CD4-positive, alpha-beta T cell treated with Interleukin-15 for 1 hour (primary cell): ENCODE measurements around the gene HNF4A.
"Not testable (repeated sequence)": the region's sequence is repeated elsewhere in the genome, so short reads cannot be mapped to it uniquely, and the experiment has no call there.

Source experiments
- DNase-seq: peaks from one replicate; pipeline ENCODE4 v3.0.0-alpha.2; 2020

HNF4A gene

DNA sequence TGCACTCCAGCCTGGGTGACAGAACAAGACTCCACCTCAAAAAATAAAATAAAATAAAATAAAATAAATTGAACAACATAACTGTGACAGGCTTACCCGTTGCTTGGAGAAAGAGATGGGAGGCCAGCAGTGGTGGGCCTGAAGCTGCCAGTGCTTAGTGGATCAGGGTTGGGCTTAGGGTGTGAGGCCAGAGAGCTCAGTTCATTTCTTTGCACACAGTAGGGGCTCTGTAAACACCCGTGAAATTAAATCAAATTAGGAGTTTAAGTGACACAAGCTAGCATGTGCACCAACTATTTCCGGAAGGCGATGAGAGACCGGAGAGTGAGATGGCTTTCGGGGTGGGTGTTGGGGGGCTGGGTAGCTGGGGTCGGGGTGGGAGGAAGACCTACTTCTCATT lies 94.4 kb downstream of the HNF4A start:
- DNase-seq = no peak

GRCh38 chr20:44450281-44450889 lies 94.9 kb downstream of the HNF4A start:
- no peak for DNase-seq

GRCh38 chr20:44450903-44451450 lies 95.5 kb downstream of the HNF4A start:
- no peak for DNase-seq

DNA sequence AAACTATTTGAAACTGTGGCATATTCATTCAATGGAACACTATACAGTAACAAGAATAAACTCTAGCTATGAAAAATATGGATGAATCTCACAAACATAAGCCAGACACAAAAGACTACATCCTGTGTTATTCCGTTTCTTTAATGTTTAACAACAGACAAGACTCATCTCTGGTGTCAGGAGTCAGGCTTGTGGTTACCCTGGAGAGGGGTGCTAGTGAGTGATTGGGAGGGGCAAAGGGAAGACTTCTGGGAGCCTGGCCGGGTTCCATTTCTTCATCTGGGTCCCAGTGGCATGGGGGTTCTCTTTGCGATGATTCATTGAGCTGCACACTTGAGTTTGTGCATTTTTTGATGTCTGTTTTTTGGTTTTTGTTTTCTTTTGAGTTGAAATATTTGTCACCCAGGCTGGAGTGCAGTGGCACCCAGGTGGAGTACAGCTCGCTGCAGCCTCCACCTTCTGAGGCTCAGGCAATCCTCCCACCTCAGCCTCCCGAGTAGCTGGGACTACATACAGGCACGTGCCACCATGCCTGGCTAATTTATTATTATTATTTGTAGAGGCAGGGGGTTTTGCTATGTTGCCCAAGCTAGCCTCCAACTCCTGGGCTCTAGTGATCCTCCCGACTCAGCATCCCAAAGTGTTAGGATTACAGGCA lies 98.9 kb downstream of the HNF4A start:
- no peak for DNase-seq

DNA sequence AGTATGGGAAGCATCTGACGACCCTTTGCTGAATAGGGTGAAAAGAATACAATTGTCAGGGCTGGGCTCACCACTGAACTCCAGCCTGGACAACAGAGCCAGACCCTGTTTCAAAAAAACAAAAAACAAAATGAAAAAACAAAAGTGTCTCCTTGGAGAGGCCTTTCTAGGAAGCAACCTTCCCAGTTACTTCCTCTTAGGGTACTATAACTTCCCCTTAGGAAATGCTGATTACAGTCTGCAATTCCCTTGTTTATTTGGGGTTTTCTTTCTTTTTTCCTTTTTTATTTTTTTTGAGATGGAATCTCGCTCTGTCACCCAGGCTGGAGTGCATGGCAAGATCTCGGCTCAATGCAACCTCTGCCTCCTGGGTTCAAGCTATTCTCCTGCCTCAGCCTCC lies 99.6 kb downstream of the HNF4A start:
- DNase-seq = no peak

GRCh38 chr20:44456611-44457010 lies 101.1 kb downstream of the HNF4A start:
- no peak for DNase-seq

DNA sequence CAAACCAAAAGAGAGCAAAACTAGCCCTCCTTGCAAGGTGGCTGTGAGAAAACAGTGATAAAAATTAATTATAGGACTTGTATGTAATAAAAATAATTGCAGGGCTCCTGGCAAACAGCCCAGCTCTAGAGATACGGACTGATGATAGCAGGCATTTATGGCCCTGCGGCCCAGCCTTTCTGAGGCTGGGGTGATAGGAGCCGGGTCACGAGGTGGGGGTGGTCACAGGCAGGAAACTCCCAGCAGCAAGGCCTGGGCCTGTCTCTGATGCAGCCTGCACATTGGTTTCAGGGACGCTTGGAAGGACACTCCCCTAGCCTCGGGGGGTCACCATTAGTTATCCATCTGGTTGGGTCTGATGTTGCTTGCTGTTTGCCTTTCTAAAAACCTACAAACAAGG lies 101.5 kb downstream of the HNF4A start:
- DNase-seq = no peak

- DNase-seq = no peak
Observed at GRCh38 chr20:44459271-44459670, 103.8 kb downstream of the HNF4A start.

DNA sequence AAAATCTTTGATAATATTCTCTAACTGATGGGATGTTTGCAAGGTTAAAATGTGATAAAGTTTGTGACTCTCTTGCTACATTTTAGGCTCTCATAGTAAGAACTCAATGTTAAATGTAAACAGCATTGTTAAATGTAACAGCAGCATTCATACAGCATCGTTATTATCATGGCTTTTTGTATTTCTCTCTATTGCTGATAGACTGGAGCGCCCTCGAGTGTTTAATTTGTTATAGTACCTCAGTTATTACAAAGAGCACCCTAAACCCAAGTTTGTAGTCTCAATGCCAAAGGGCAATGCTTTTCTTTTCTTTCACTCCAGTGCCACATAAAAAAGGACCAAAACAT lies 105.3 kb downstream of the HNF4A start:
- no peak for DNase-seq

DNA sequence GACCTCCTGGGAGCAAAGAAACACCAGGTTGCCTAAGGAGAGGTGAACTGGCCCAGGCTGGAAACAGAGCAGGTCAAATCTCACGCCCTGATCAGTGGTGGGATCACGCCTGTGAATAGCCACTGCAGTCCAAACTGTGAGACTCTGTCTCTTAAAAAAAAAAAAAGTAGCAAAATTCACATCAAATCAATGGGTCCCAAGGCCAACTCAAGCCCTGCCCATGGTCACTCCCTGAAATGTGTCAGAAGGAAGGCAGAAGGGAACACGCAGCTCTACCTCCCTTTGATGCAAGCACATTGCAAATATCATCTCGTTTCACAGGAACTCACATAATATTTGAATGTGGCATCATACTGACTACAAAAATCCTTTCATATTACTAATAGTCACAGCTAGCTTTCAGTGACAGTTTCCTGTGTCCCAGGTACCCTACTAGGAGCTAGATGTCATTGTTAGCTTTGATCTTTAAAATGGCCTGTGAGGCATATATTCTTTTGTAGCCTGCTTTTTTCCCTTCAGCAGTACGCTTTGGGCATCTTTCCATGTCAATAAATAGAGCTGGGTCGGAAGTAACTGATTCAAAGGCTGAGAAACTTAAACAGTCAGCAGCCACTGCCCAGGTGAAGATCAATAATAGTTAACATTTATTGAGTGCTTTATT lies 105.8 kb downstream of the HNF4A start:
- no peak for DNase-seq

- DNase-seq = no peak
Observed at GRCh38 chr20:44461803-44462174, 106.3 kb downstream of the HNF4A start.

GRCh38 chr20:44463466-44463865 lies 108.0 kb downstream of the HNF4A start:
- DNase-seq = no peak

DNA sequence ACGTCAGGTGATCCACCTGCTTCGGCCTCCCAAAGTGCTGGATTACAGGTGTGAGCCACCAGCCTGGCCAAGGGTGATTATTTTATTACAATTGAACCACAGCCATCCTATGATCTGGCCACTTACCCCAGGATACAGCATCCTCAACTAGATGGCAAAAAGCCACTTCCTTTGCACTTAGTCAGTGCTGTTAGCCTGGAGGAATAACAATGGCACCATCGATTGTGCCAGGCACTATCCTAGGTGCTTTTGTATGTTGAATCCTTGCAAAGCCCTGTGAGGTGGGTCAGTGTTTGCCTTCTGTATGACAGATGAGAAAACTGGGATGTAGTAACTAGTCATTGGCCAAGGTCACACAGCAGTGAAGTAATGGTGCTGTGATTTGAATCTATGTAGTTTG lies 109.0 kb downstream of the HNF4A start:
- DNase-seq = no peak

GRCh38 chr20:44465001-44465560 lies 109.6 kb downstream of the HNF4A start:
- no peak for DNase-seq

- no peak for DNase-seq
Observed at GRCh38 chr20:44467289-44467883, 111.9 kb downstream of the HNF4A start.

DNA sequence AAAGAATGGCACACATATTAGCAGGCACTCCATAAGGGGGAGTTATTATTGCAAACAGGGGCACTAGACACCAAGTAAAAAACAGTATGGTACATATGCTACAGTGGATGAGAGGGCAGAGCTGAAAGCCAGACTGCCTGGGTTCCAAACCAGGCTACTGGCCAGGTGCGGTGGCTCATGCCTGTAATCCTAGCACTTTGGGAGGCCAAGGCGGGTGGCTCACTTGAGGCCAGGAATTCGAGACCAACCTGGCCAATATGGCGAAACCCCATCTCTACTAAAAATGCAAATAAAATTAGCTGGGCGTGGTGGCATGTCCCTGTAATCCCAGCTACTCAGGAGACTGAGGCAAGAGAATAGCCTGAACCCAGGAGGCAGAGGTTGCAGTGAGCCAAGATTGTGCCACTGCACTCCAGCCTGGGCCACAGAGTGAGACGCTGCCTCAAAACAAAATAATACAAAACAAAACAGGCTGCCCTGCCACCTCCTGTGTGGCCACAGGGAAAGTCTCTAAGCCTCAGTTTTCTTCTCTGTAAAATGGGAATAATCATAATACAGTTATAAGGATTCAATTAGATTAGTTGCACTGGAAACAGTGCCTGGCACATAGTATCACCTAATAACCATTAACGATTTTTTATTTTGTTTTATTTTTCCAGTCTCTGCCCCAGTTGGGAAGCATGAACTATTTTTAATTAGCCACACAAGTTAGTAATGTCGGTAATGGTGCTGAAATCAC lies 112.7 kb downstream of the HNF4A start:
- DNase-seq = no peak

GRCh38 chr20:44470327-44470726 lies 114.8 kb downstream of the HNF4A start:
- no peak for DNase-seq

- no peak for DNase-seq
Observed at GRCh38 chr20:44471481-44471882, 116.0 kb downstream of the HNF4A start.

DNA sequence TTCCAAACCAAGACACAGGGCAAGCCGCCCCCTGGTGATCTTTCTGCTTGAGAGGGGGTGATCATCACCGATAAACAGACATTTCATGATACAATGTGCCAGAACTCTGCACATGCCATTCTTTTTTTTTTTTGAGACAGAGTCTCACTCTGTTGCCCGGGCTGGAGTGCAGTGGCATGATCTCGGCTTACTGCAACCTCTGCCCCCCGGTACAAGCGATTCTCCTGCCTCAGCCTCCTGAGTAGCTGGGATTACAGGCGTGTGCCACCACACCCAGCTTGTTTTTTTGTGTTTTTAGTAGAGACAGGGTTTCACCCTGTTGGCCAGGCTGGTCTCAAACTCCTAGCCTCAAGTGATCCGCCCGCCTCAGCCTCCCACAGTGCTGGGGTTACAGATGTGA lies 116.8 kb downstream of the HNF4A start:
- DNase-seq = not testable (repeated sequence)

DNA sequence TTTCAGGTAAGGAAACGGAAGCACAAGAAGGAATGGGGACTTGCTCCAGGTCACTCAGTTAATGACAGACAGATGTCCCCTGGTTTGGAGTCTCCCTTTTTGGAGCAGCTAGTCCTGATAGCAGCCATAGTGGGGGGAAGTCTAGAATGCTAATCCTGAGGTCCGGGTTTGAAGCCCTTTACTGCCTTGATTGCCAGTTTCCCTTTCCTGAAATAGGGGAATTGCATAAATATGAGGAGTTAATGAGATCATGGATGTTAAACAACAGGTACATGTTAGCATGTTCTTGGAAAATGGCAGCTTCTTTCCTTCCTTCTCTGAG lies 119.8 kb downstream of the HNF4A start:
- no peak for DNase-seq

- peak; percentile 89 for DNase-seq
Observed at GRCh38 chr20:44475694-44476560, 120.4 kb downstream of the HNF4A start, which contains the start of gene TTPAL. Gene TTPAL (plus strand): TSS chr20:44475874. CDS start chr20:44480000, 4,126 bp downstream.

DNA sequence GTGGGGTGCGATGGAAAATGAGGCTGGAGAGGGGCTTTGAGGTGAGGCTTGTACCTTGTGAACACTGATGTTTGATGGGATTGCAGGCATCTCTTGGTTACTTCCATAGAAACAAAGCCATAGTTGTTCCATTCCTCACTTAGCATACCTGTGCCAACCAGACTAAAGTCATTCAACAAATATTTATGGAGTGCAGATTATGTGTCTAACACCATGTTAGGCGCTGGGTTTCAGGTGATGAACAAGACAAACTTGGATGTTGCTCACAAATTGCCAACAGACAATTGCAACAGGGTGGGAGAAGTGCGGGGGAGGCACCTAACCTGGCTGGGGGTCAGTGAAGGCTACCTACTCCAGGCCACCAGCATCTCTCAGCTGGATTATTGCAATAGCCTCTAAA lies 121.7 kb downstream of the HNF4A start:
- DNase-seq = no peak
